Gastrocnemius medialis (tissue), 4 donors: ENCODE measurements around the gene NDOR1. TPM values are rescaled to one million over a fixed set of nuclear protein-coding genes. Genes with fewer than 3 reads are reported as not detected.

Experiments
- ATAC-seq, 2 donors: fragments of 150-250 bp; one replicate each; pipeline ENCODE4 v1.9.1; 2016
- DNase-seq, 2 donors: peaks; one replicate each; pipeline ENCODE4 v3.0.0-alpha.2; 2019
- H3K27ac ChIP-seq, 4 donors: fragments of 200-600 bp; sonication (generic); 1 replicate in 1 of 4; 2 replicates in 3 of 4; pipeline ENCODE4 v1.5.1; 2016 to 2018; ENCODE audit warnings: mild to moderate bottlenecking in 2 of 4, moderate library complexity in 1 of 4
- H3K27me3 ChIP-seq, 3 donors: fragments of 200-600 bp; sonication (generic) in 2 of 3; 1 replicate in 1 of 3; 2 replicates in 2 of 3; pipeline versions ENCODE4 v1.5.1 to v1.6.0; 2016 to 2019; ENCODE audit warnings: mild to moderate bottlenecking in 1 of 3, moderate library complexity in 1 of 3
- H3K36me3 ChIP-seq, 2 donors: fragments of 200-600 bp; sonication (generic) in 1 of 2; one replicate each; pipeline ENCODE4 v1.5.1; 2017 to 2018
- H3K4me1 ChIP-seq, 2 donors: fragments of 200-600 bp; sonication (generic) in 1 of 2; one replicate each; pipeline ENCODE4 v1.5.1; 2016 to 2017; ENCODE audit warnings: mild to moderate bottlenecking in 2 of 2
- H3K4me3 ChIP-seq, 4 donors: fragments of 200-600 bp; sonication (generic) in 3 of 4; 1 replicate in 1 of 4; 2 replicates in 3 of 4; pipeline ENCODE4 v1.5.1; 2016 to 2019; ENCODE audit warnings: mild to moderate bottlenecking in 2 of 4
- H3K9me3 ChIP-seq, 3 donors: fragments of 200-600 bp; sonication (generic) in 2 of 3; 1 replicate in 1 of 3; 2 replicates in 2 of 3; pipeline ENCODE4 v1.5.1; 2016 to 2019
- CTCF ChIP-seq, 5 experiments: fragments of 450-650 bp in 3 of 5; fragments of 200-600 bp in 2 of 5; sonication (generic) in 2 of 5; IDR thresholded peaks in 4 of 5; conservative IDR thresholded peaks in 1 of 5; 1 replicate in 4 of 5; 2 replicates in 1 of 5; pipeline ENCODE4 v1.5.1; 2016 to 2019; ENCODE audit warnings: antibody characterized with exemption in 5 of 5, mild to moderate bottlenecking in 3 of 5, moderate library complexity in 3 of 5
- POLR2A ChIP-seq, 2 donors: fragments of 450-650 bp; IDR thresholded peaks; one replicate each; pipeline ENCODE4 v1.6.1; 2017; ENCODE audit warnings: antibody characterized with exemption in 2 of 2, mild to moderate bottlenecking in 2 of 2, moderate library complexity in 2 of 2
- in situ Hi-C, 4 donors: fragments of 200-750 bp; cut with MboI; loops; one replicate each; pipeline versions ENCODE4 v1.15.0 to v1.8.0; 2017; ENCODE audit warnings: low sequenced_read_pairs in 4 of 4
- intact Hi-C: fragments of 100-400 bp; cut with DNase I; formaldehyde crosslinking; loops from one replicate; pipeline ENCODE4 v1.15.1; 2023; ENCODE audit warnings: low total_unique reads
- total RNA-seq, 4 donors: library from RNA; depleted of rRNA; stranded (reverse); fragments of >200 nt; gene quantifications; one replicate each; pipeline versions ENCODE4 v1.1.0 to v1.2.3, GENCODE V29; 2016

NDOR1 gene
- total RNA-seq, 4 donors from 2014 or later = 2.4 to 5.0 (median 4.1) TPM

- Histone ChIP-seq H3K36me3 (peaks cover 0 to 16% of the 10 kb centered on the region in 2 donors), H3K27me3 (no peaks in the 10 kb centered on the region), H3K9me3 (no peaks in the 10 kb centered on the region), H3K4me1 (peaks cover 39 to 48% of the 10 kb centered on the region in 2 donors), H3K27ac (peak overlapping the region; percentile 60 to 79 (median 66)), H3K4me3 (peak overlapping the region in 1 of 4 donors; percentile 13)
- in situ Hi-C loops = no loop called here
- intact Hi-C loops = no loop called here
- peak in 1 of 2 donors; percentile 49 for DNase-seq
- TF ChIP-seq POLR2A (IDR thresholded peaks at IDR 0.05) (no peak), CTCF (IDR thresholded peaks at IDR 0.05 in 4 of 5, conservative IDR thresholded peaks at IDR 0.05 in 1 of 5) (no peak)
- peak; percentile 64 to 75 for ATAC-seq
Observed at GRCh38 chr9:137247135-137247915, 41.8 kb downstream of the NDOR1 start.

DNA sequence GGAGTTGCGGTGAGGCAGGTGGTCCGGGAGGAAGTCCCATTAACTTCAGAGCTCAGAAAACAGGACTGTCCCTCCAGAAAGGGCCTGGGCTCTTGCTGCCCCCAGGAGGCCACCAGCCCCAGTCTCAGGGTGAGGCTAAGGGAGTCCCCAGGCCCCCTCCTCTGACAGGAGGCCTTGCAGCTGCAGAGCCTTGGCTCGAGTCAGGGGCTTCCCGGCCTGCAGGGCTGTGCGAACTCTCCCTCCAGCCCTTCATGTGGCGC, 42.3 kb downstream of the NDOR1 start:
- TF ChIP-seq POLR2A (IDR thresholded peaks at IDR 0.05) (no peak), CTCF (IDR thresholded peaks at IDR 0.05 in 4 of 5, conservative IDR thresholded peaks at IDR 0.05 in 1 of 5) (no peak)
- no peaks in the 10 kb centered on the region for H3K27me3 ChIP-seq
- H3K36me3 ChIP-seq = peaks cover 0 to 11% of the 10 kb centered on the region in 2 donors
- no peaks in the 10 kb centered on the region for H3K9me3 ChIP-seq
- DNase-seq = no peak
- in situ Hi-C loops = no loop called here
- no peak overlapping the region for H3K4me3 ChIP-seq
- peak overlapping the region; percentile 60 to 79 (median 66) for H3K27ac ChIP-seq
- no peak for ATAC-seq
- peaks cover 34 to 43% of the 10 kb centered on the region in 2 donors for H3K4me1 ChIP-seq
- intact Hi-C loops = no loop called here

DNA sequence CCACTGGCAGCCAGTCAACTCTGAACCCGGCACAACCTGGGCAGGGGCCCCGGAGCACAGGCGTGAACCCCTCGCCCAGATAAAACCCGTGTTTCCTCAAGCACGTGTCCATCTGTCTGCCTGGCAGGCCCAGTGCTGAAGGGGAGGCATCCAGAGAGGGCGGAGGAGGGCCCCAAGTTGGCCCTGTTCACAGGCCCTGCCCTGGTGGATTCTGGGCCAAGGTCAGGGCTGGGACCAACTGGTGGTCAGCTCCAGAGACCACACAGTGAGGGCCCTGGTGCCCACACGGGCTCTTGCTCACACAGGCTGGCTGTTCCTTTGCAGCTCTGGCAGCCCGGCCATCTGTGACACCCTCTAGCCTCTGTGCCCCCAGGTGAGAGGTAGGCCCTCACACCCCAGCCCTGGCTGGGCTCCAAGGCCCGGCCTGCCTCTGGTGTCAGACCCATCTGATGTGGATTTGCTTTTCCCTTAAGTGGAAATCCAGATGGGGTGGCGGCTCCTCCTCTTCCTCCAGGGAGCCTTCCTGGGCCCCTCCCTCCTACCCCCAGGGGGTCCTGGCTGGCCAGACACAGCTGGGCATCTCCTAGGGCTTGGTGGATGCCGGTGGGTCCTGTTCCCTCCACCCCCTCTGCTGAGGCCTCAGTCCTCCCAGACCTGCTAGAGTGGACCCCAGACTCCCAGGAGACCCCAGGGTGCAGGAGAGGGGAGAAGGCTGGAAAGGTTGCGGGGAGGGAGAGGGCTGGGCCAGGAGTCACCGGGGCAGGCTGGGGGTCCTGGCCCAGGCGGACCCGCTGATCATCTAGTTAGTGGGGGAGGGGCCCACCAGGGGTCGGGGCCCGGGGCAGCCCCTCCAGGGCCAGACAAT, 45.1 kb downstream of the NDOR1 start:
- ATAC-seq (no peak), DNase-seq (no peak)
- in situ Hi-C loops = no loop called here
- Histone ChIP-seq H3K27ac (no peak overlapping the region), H3K36me3 (no peaks in the 10 kb centered on the region), H3K4me1 (peaks cover 24 to 27% of the 10 kb centered on the region in 2 donors), H3K4me3 (no peak overlapping the region), H3K9me3 (no peaks in the 10 kb centered on the region), H3K27me3 (no peaks in the 10 kb centered on the region)
- intact Hi-C loops = no loop called here
- TF ChIP-seq POLR2A (IDR thresholded peaks at IDR 0.05) (no peak), CTCF (IDR thresholded peaks at IDR 0.05 in 4 of 5, conservative IDR thresholded peaks at IDR 0.05 in 1 of 5) (no peak)

GRCh38 chr9:137251194-137251461, 45.6 kb downstream of the NDOR1 start, which contains the start of gene STPG3:
TSS of gene STPG3 (plus strand) at chr9:137251286. CDS start at chr9:137251287, 1 bp downstream.
- TF ChIP-seq POLR2A (IDR thresholded peaks at IDR 0.05) (no peak), CTCF (IDR thresholded peaks at IDR 0.05 in 4 of 5, conservative IDR thresholded peaks at IDR 0.05 in 1 of 5) (no peak)
- no peaks in the 10 kb centered on the region for H3K9me3 ChIP-seq
- in situ Hi-C loops (no loop called here), intact Hi-C loops (no loop called here)
- H3K27me3 ChIP-seq = no peaks in the 10 kb centered on the region
- no peak within 1 kb of the TSS for H3K27ac ChIP-seq
- no peaks in the 10 kb centered on the region for H3K36me3 ChIP-seq
- no peak within 1 kb of the TSS for H3K4me3 ChIP-seq
- DNase-seq (no peak), ATAC-seq (no peak)
- H3K4me1 ChIP-seq = peaks cover 29 to 33% of the 10 kb centered on the region in 2 donors
